SK-N-SH (cell line): ENCODE measurements around the gene MACROD2. TPM values are rescaled to one million over a fixed set of nuclear protein-coding genes. Genes with fewer than 3 reads are reported as not detected.

Source experiments
- CTCF ChIA-PET: fragments of 300-600, 350-600 bp; formaldehyde crosslinking; extraction: SDS; loops from one replicate; lab custom pipeline; 2021; lab: Yijun Ruan, JAX
- POLR2A ChIA-PET: fragments of 350-600 bp; sonication (Branson Sonifier 250); formaldehyde crosslinking; extraction: SDS; loops from one replicate; lab custom pipeline; 2020; ENCODE audit warnings: antibody characterized with exemption, inconsistent platforms; lab: Yijun Ruan, JAX
- DNase-seq: peaks from one replicate; pipeline ENCODE4 v3.0.0; 2012
- H2AFZ ChIP-seq: fragments of 200-600 bp; sonication (generic); 2 replicates; pipeline ENCODE4 v1.8.1; 2016; ENCODE audit warnings: antibody characterized with exemption, mild to moderate bottlenecking, low read depth
- H3F3A ChIP-seq: fragments of 200-600 bp; sonication (generic); replicated peaks from 2 replicates; pipeline ENCODE3; 2016; ENCODE audit warnings: antibody characterized with exemption, mild to moderate bottlenecking; ENCODE audit not compliant: insufficient read depth
- H3K27ac ChIP-seq, 2 experiments: fragments of 200-500 bp in 1 of 2; fragments of 200-600 bp in 1 of 2; sonication (Bioruptor generic) in 1 of 2; sonication (generic), shearing (Covaris generic) in 1 of 2; 2 replicates each; pipeline versions ENCODE4 v1.5.1 to v1.6.1; 2014 to 2016; ENCODE audit warnings: low read depth in 2 of 2, inconsistent platforms in 1 of 2, low read length in 1 of 2, mild to moderate bottlenecking in 1 of 2, mixed read lengths in 1 of 2
- H3K27me3 ChIP-seq: fragments of 200-600 bp; sonication (generic), shearing (Covaris generic); 2 replicates; pipeline ENCODE4 v1.6.1; 2016; ENCODE audit warnings: mixed run types; ENCODE audit not compliant: insufficient read depth
- H3K36me3 ChIP-seq, 2 experiments: fragments of 200-500 bp in 1 of 2; fragments of 200-600 bp in 1 of 2; sonication (Bioruptor generic) in 1 of 2; sonication (generic) in 1 of 2; replicated peaks in 1 of 2; 2 replicates each; pipeline versions ENCODE3 to v1.5.1; 2014 to 2016; ENCODE audit warnings: low read length in 1 of 2, mild to moderate bottlenecking in 1 of 2; ENCODE audit not compliant: insufficient read depth in 2 of 2, control insufficient read depth in 1 of 2
- H3K4me1 ChIP-seq, 2 experiments: fragments of 200-500 bp in 1 of 2; fragments of 200-600 bp in 1 of 2; sonication (Bioruptor generic) in 1 of 2; sonication (generic), shearing (Covaris generic) in 1 of 2; 2 replicates each; pipeline versions ENCODE4 v1.5.1 to v1.6.1; 2014 to 2016; ENCODE audit warnings: low read depth in 1 of 2, low read length in 1 of 2, mixed run types in 1 of 2; ENCODE audit not compliant: insufficient read depth in 2 of 2, control insufficient read depth in 1 of 2
- H3K4me2 ChIP-seq: fragments of 200-600 bp; sonication (generic), shearing (Covaris generic); 2 replicates; pipeline ENCODE4 v1.6.1; 2017; ENCODE audit warnings: mixed run types
- H3K4me3 ChIP-seq, 2 experiments: fragments of 200-500 bp in 1 of 2; fragments of 200-600 bp in 1 of 2; sonication (Bioruptor generic) in 1 of 2; sonication (generic), shearing (Covaris generic) in 1 of 2; 2 replicates each; pipeline versions ENCODE4 v1.5.1 to v1.8.1; 2014 to 2016; ENCODE audit warnings: low read depth in 2 of 2, inconsistent platforms in 1 of 2, low read length in 1 of 2, mild to moderate bottlenecking in 1 of 2, mixed read lengths in 1 of 2, moderate library complexity in 1 of 2
- H3K79me2 ChIP-seq: fragments of 200-600 bp; sonication (generic); 2 replicates; pipeline ENCODE4 v1.8.1; 2017; ENCODE audit warnings: mild to moderate bottlenecking; ENCODE audit not compliant: insufficient read depth
- H3K9ac ChIP-seq: fragments of 200-600 bp; sonication (generic); 2 replicates; pipeline ENCODE4 v1.6.1; 2017; ENCODE audit warnings: mixed run types
- H3K9me2 ChIP-seq: fragments of 200-600 bp; sonication (generic); 2 replicates; pipeline ENCODE4 v1.6.1; 2017; ENCODE audit warnings: mixed run types
- H3K9me3 ChIP-seq: fragments of 200-600 bp; sonication (generic); 2 replicates; pipeline ENCODE4 v1.6.1; 2017; ENCODE audit warnings: mixed run types, mild to moderate bottlenecking, moderate library complexity
- H4K20me1 ChIP-seq: fragments of 200-600 bp; sonication (generic); 2 replicates; pipeline ENCODE4 v1.6.1; 2017; ENCODE audit warnings: mild to moderate bottlenecking, mixed run types; ENCODE audit not compliant: insufficient read depth
- ELF1 ChIP-seq: IDR thresholded peaks from 2 replicates; pipeline ENCODE4 v1.4.0; 2012
- EP300 ChIP-seq, 2 experiments: IDR thresholded peaks; 2 replicates each; pipeline versions ENCODE4 v1.4.0 to v1.6.1; 2012; ENCODE audit warnings: borderline replicate concordance in 1 of 2, low read depth in 1 of 2, low read length in 1 of 2
- EZH2phosphoT487 ChIP-seq: fragments of 200-600 bp; sonication (generic); IDR thresholded peaks from 2 replicates; pipeline ENCODE4 v1.6.1; 2017; ENCODE audit warnings: low read depth, mixed run types, mild to moderate bottlenecking, antibody characterized with exemption, moderate library complexity, borderline replicate concordance
- FOSL2 ChIP-seq: IDR thresholded peaks from 2 replicates; pipeline ENCODE4 v1.4.0; 2012; ENCODE audit warnings: low read depth, mild to moderate bottlenecking, moderate library complexity, borderline replicate concordance
- FOXM1 ChIP-seq: IDR thresholded peaks from 2 replicates; pipeline ENCODE4 v1.4.0; 2012; ENCODE audit warnings: low read depth, mild to moderate bottlenecking
- GATA2 ChIP-seq: sonication (generic); formaldehyde crosslinking; IDR thresholded peaks from 2 replicates; pipeline ENCODE4 v1.5.0; 2020; ENCODE audit warnings: mild to moderate bottlenecking, missing genetic modification reagents
- MAX ChIP-seq: IDR thresholded peaks from 2 replicates; pipeline ENCODE4 v1.4.0; 2012; ENCODE audit warnings: low read depth
- MXI1 ChIP-seq: IDR thresholded peaks from 2 replicates; pipeline ENCODE4 v1.6.1; 2012; ENCODE audit warnings: mild to moderate bottlenecking, low read depth, low read length, improper control_type of control experiment
- NRF1 ChIP-seq: IDR thresholded peaks from 2 replicates; pipeline ENCODE4 v1.6.1; 2012; ENCODE audit warnings: low read depth, mild to moderate bottlenecking, low read length
- PBX3 ChIP-seq: IDR thresholded peaks from 2 replicates; pipeline ENCODE4; 2012
- RAD21 ChIP-seq: IDR thresholded peaks from 2 replicates; pipeline ENCODE4 v1.6.1; 2012; ENCODE audit warnings: mild to moderate bottlenecking, low read length
- REST ChIP-seq: IDR thresholded peaks from 2 replicates; pipeline ENCODE4 v1.6.1; 2012; ENCODE audit warnings: mild to moderate bottlenecking, low read depth, low read length, moderate library complexity
- RXRA ChIP-seq: IDR thresholded peaks from 2 replicates; pipeline ENCODE4 v1.4.0; 2012; ENCODE audit warnings: low read depth, mild to moderate bottlenecking, borderline replicate concordance
- SIN3A ChIP-seq: IDR thresholded peaks from 2 replicates; pipeline ENCODE4 v1.6.1; 2012; ENCODE audit warnings: low read depth, mild to moderate bottlenecking, low read length, moderate library complexity, borderline replicate concordance
- TAF1 ChIP-seq: IDR thresholded peaks from 2 replicates; pipeline ENCODE4 v1.6.1; 2012; ENCODE audit warnings: low read depth, mild to moderate bottlenecking, low read length, moderate library complexity, borderline replicate concordance
- TCF12 ChIP-seq: IDR thresholded peaks from 2 replicates; pipeline ENCODE4 v1.4.0; 2012
- TEAD4 ChIP-seq: IDR thresholded peaks from 2 replicates; pipeline ENCODE4 v1.4.0; 2012; ENCODE audit warnings: mild to moderate bottlenecking, borderline replicate concordance; ENCODE audit not compliant: insufficient read depth
- USF2 ChIP-seq: fragments of 150-350 bp; IDR thresholded peaks from 2 replicates; pipeline ENCODE4 v1.6.1; 2017; ENCODE audit warnings: antibody characterized with exemption, low read length, low read depth, borderline replicate concordance
- YY1 ChIP-seq: IDR thresholded peaks from 2 replicates; pipeline ENCODE4 v1.4.0; 2012; ENCODE audit warnings: low read depth, mild to moderate bottlenecking
- WGBS: methylation state at CpG from one replicate; pipeline ENCODE4 v1.1.6; 2017; ENCODE audit warnings: low lambda C conversion rate; 5-methylcytosine and 5-hydroxymethylcytosine counted together
- polyA plus RNA-seq, 3 experiments: library from polyadenylated mRNA; depleted of rRNA; stranded (reverse); fragments of >200 nt; gene quantifications; 2 replicates each; pipeline ENCODE4 v1.2.3, GENCODE V29; 2012

Gene MACROD2
- polyA plus RNA-seq, 1 of the 3 experiments (the other 2 are of a cell fraction) = 0.33 TPM

GRCh38 chr20:15611541-15611940 lies 1616.2 kb downstream of the MACROD2 start:
- POLR2A ChIA-PET = no interaction called here
- CTCF ChIA-PET = no interaction called here
- no peaks in the 10 kb centered on the region for H3F3A ChIP-seq
- WGBS = 51% methylated on average over 4 of the region's 4 CpGs
- no peak for DNase-seq
- no peak overlapping the region; a peak in 1 of 4 replicates for H3K27ac ChIP-seq
- H3K9me3 ChIP-seq = no peaks in the 10 kb centered on the region
- TF ChIP-seq GATA2 = peak; percentile 41
- TF ChIP-seq EP300 (IDR thresholded peaks at IDR 0.05; ENCODE audit: borderline replicate concordance in 1 of 2, low read depth in 1 of 2, low read length in 1 of 2) = peak in 1 of 2 experiments; percentile 9; a peak in 1 of 4 replicates
- no peak for TF ChIP-seq USF2
- H3K36me3 ChIP-seq = no peaks in the 10 kb centered on the region
- no peak overlapping the region for H3K4me2 ChIP-seq
- H3K4me3 ChIP-seq = no peak overlapping the region
- no peaks in the 10 kb centered on the region for H3K27me3 ChIP-seq
- H3K4me1 ChIP-seq = peaks cover 0 to 14% of the 10 kb centered on the region in 2 experiments; a peak in 2 of 4 replicates
- H4K20me1 ChIP-seq = no peaks in the 10 kb centered on the region
- no peaks in the 10 kb centered on the region for H3K9me2 ChIP-seq
- H2AFZ ChIP-seq = no peak overlapping the region
- H3K9ac ChIP-seq = no peak overlapping the region
- no peaks in the 10 kb centered on the region for H3K79me2 ChIP-seq

DNA sequence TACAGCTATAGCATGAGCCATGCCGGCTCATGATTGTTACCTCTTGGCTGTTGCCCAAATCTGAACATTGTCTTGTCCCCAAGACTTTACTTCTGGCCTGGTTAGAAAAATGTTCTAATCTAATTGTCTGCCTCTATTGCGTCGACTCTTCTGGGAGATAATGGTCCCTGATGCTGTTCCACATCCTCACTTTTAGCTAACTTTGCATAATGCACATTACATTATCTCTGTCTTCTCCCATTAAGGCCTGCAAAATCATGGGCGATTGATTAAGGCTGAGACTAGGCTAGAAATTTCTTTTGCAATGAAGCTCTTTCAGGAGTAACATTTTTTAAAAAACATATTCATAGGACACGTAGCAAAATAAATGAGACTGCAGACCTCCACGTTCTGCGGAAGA lies 1616.9 kb downstream of the MACROD2 start:
- peak; percentile 10 for DNase-seq
- no peaks in the 10 kb centered on the region for H4K20me1 ChIP-seq
- H3K9me3 ChIP-seq = no peaks in the 10 kb centered on the region
- H3K9me2 ChIP-seq = no peaks in the 10 kb centered on the region
- POLR2A ChIA-PET = no interaction called here
- H2AFZ ChIP-seq = no peak overlapping the region
- no peak overlapping the region for H3K9ac ChIP-seq
- H3K27ac ChIP-seq = peak overlapping the region in 1 of 2 experiments; percentile 58; a peak in 1 of 4 replicates
- H3K4me1 ChIP-seq = peaks cover 0 to 14% of the 10 kb centered on the region in 2 experiments; a peak in 2 of 4 replicates
- CTCF ChIA-PET = no interaction called here
- H3K27me3 ChIP-seq = no peaks in the 10 kb centered on the region
- no peak overlapping the region for H3K4me2 ChIP-seq
- H3F3A ChIP-seq = no peaks in the 10 kb centered on the region
- no peak overlapping the region for H3K4me3 ChIP-seq
- 44% methylated on average over 7 of the region's 7 CpGs for WGBS
- no peaks in the 10 kb centered on the region for H3K36me3 ChIP-seq
- H3K79me2 ChIP-seq = no peaks in the 10 kb centered on the region
- TF ChIP-seq RAD21 (no peak), REST (no peak), TEAD4 (no peak), TAF1 (no peak), EZH2phosphoT487 (no peak), FOXM1 (no peak), NRF1 (no peak), TCF12 (no peak), RXRA (no peak), SIN3A (no peak), MAX (no peak), YY1 (no peak), ELF1 (no peak), MXI1 (no peak), FOSL2 (no peak), PBX3 (no peak)
